K562 treated with DMSO at 1 percent for 12 hours (cell line): ENCODE measurements around the gene N4BP2. TPM values are rescaled to one million over a fixed set of nuclear protein-coding genes. Genes with fewer than 3 reads are reported as not detected.

Experiments used
- total RNA-seq: library from RNA; unstranded; fragments of 300-600 nt; gene quantifications from 2 replicates; pipeline ENCODE4 v1.2.3, GENCODE V29; 2022; ENCODE audit not compliant: insufficient read depth

N4BP2 gene
- total RNA-seq = 1.1 and 6.4 TPM in 2 replicates

GRCh38 chr4:40056716-40057585 is at the start of gene N4BP2:
TSS of gene N4BP2 (plus strand) at chr4:40056850. CDS start at chr4:40097341, 40,491 bp downstream.

GRCh38 chr4:40196724-40197281 is 140.2 kb downstream of the N4BP2 start, which contains the start of gene RHOH:
TSS of gene RHOH (plus strand) at chr4:40197031. CDS start at chr4:40243387, 46,356 bp downstream.

Other genes starting within 250 kb of the N4BP2 start
- 14.9 and 58.4 TPM in 2 replicates for gene PDS5A, start 78.9 kb upstream of the N4BP2 start, total RNA-seq
- gene RHOH, start 140.2 kb downstream of the N4BP2 start, total RNA-seq = 31.5 and 37.1 TPM in 2 replicates